GM21447 (cell line): ENCODE measurements around the gene PLA2G6.
"Not testable (repeated sequence)": the region's sequence is repeated elsewhere in the genome, so short reads cannot be mapped to it uniquely, and the experiment has no call there.

Experiments
- ATAC-seq: cut with Tn5 transposase; IDR thresholded peaks from one replicate; pipeline ENCODE4 v1.9.1; 2021; ENCODE audit not compliant: unreplicated experiment

PLA2G6 gene

GRCh38 chr22:38169116-38169515 is 12.5 kb downstream of the PLA2G6 start:
- no peak for ATAC-seq

DNA sequence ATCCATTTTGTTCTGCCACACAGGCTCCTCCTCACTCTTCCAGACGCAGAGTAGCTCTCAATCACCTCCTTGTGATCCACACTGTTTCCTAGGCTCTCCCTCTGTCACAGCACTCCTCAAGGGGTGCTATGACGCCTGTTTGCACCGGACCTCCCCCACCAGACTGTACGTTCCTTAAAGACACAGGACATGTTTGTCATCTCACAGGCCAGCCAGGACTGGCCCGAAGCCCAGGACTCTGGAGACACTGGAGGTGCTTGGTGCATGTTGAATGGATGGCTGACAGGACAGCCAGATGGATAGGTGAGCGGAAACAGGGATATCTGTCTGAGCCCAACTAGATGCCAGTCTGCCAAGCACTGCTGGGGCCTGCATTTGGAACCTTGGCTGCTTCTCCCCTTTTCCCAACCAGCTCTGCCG is 13.6 kb downstream of the PLA2G6 start:
- ATAC-seq, result no peak

DNA sequence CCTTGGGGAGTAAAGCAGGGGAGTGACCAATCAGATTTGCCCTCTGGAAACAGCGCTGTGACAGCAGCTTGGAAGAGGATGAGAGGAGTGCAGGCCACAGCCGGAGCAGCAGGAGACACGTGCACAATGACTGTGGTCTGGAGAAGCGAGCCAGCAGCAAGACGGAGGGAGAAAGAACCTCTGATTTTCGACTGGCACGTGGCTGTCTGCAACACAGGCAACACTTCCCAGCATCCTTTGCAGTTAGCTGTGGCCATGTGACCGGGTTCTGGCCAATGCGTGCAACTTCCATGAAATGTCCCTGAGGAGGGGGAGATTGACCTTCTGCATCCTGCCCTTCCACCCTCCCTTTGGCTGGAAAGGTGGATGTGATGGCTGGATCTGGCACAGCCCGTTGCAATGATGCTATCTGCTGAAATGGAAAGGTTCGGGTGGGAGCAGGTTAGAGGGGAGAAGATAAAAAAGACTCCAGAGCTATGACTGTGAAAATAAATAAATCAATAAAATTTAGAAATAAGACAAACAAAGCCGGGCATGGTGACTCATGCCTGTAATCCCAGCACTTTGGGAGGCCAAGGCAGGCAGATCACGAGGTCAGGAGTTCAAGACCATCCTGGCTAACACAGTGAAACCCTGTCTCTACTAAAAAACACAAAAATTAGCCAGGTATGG is 15.6 kb downstream of the PLA2G6 start:
- no peak for ATAC-seq

- no peak for ATAC-seq
Measured at GRCh38 chr22:38164551-38164918, 17.1 kb downstream of the PLA2G6 start.

DNA sequence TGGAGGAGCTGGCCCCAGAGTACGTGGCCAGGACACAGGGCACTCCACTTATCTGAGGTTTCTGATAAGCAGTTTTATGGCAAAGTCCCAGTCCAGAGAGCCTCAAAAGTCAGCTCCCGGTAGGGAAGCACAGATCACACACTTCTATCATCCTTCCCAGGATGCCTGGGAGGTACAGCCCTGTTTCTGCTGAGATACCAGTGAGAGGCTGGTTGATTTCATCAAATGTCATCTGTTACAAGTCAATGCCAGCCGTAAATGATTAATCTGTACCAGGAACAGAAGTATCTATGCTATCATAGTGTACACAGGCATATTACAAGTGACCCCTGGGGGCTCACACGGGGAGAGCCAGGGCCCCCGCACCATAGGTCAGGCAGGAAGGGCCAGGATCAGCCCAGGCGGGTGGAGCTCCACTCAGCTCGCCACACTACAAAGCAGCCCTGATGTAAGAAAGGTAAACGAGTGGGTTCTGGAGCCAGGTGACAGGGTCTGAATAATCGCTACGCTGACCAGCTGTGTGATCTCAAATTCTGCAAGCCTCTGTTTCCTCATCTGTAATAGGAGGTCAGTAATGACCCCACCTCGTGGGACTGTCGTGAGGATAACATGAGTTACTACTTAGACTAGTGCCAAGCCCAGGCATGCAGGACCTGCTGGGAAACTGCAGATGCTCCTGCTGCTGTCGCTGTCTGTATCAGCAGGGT is 17.6 kb downstream of the PLA2G6 start:
- ATAC-seq, result no peak

GRCh38 chr22:38162881-38163843 is 18.5 kb downstream of the PLA2G6 start:
- ATAC-seq, result no peak

DNA sequence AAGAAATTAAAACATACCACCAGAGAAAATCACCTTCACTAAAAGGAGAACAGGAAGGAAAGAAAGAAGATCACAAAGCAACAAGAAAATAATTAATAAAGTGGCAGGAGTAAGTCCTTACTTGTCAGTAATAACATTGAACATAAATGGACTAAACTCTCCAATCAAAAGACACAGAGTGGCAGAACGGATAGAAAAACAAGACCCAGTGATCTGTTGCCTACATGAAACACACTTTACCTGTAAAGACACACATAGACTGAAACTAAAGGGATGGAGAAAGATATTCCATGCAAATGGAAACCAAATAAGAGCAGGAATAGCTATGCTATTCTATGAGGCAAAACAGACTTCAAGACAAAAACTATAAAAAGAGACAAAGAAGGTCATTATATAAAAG is 25.9 kb downstream of the PLA2G6 start:
- ATAC-seq, result no peak

GRCh38 chr22:38154563-38154915 is 27.1 kb downstream of the PLA2G6 start:
- ATAC-seq, result not testable (repeated sequence)

GRCh38 chr22:38153821-38154562 is 27.6 kb downstream of the PLA2G6 start:
- ATAC-seq, result no peak

GRCh38 chr22:38151126-38151500 is 30.5 kb downstream of the PLA2G6 start:
- no peak for ATAC-seq

DNA sequence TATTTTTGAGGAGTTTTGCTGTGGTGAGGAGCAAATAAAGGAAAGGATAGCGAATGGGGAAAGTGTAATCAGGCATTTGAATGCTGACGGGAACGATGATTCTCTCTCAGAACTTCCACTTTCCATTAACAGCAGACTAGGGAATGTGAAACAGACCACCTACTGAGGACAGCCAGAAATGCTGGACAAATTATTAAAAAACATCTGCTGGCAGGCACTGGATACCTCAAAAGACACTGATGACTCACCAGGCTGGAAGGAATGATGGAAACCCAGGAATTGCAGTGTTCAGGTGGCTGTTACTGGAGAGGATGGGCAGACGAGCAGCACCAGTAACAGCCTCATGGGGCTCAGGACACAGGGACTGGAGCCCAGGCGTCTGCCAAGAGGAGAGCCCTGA is 33.4 kb downstream of the PLA2G6 start:
- ATAC-seq, result no peak

- ATAC-seq, result not testable (repeated sequence)
Measured at GRCh38 chr22:38146166-38146565, 35.5 kb downstream of the PLA2G6 start.

- no peak for ATAC-seq
Measured at GRCh38 chr22:38144025-38144405, 37.6 kb downstream of the PLA2G6 start.

- no peak for ATAC-seq
Measured at GRCh38 chr22:38142606-38143005, 39.0 kb downstream of the PLA2G6 start.

DNA sequence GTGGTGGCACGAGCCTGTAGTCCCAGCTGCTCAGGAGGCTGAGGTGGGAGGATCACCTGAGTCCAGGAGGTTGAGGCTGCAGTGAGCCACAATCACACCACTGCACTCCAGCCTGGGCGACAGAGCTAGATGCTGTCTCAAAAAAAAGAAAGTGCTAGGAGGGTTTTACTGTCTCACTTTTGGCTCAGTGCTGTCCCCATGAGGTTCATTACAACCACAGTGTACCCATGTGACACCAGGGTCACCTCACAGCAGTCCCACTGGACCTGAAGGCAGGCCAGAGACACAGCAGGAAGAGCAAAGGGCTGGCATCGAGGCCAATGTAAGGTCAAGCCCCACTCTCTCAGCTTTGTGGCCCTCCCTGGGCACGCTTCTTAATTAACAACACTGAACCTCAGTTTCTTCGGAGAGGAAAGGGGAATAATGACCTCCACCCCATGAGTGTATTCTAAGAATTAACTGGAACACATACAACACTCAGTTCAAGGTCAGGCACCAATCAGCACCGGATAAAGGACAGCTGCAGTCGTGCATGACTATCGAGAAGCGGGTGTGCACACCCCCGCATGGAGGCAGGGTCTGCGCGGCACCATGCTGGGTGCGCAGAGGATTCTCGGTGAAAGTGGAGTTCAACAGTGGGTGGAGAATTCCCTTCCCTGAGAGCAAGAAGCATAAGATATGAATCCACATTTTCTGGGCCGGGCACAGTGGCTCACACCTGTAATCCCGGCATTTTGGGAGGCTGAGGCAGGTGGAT is 40.2 kb downstream of the PLA2G6 start:
- no peak for ATAC-seq

GRCh38 chr22:38139901-38140300 is 41.7 kb downstream of the PLA2G6 start:
- no peak for ATAC-seq

DNA sequence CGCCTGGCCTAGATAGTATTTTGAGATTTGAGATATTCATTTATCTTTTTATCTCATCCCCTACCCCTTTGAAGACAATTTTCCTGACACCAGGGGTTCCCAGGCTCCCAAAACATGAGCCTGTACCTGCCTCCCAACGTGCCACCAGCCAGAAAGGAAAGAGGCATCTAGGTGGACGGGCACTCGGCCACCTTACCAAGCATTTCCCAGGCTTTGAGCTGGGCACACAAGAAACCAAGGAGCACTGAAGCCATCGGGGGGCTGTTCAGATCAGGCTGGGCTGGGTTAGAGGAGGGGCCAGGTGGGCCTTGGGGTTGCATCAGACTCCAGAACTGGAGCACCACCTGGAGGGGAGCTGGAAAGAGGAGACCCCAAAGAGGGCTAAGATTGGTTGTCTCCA is 42.7 kb downstream of the PLA2G6 start:
- ATAC-seq, result no peak

DNA sequence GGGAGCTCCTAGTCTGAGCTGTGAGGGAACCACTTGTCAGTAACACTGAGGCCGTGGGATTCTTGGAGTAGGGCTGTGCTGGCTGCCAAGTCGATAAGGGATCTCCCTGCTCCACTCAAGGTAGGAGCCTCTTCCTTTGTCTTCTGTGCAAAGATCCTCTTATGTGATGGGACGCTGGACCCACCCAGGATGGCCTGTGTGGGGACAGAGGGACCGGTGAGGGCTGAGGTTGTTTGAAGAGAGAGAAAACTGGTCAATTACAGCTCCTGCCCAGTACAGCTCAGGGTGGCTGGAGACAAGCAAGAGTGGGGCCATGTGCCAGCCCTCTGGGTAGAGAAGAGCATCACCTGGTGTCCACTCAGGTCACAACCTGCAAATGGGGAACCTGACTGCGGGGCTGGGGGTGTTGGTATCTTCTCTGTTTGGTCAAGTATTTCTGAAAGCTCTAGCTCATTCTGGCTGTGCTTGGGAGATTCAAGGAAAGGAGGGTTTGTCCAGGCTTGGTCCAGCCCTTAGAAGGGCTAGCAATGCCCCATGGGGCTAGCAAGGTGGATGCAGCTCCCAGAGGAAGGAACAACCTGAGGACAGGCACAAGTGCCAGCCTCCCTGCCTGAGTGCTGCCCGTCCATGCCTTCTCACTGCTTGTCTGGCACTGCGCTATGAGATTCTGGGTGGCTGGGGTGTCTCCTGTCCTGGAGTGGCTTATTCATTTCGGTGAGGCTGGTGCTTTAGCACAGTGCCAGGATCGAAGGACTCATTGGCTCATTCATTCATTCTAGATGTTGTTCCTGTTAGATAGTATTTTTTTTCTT is 43.5 kb downstream of the PLA2G6 start:
- ATAC-seq, result no peak

DNA sequence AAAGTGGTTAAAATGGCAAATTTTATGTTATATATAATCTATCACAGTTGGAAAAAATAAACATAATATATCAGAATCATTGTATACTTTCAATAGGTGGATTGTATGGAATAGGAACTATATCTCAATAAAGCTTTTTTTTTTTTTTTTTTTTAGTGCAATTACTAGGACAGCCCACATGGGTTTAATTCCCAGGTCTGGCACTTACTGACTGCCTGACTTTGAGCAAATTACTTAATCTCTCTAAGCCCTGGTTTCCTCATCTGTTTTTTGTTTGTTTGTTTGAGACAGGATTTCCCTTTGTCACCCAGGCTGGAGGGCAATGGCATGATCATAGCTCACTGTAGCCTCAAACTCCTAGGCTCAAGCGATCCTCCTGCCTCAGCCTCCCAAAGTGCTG is 45.0 kb downstream of the PLA2G6 start:
- no peak for ATAC-seq
